ENCODE data around the gene IRF3.

IRF3 gene

DNA sequence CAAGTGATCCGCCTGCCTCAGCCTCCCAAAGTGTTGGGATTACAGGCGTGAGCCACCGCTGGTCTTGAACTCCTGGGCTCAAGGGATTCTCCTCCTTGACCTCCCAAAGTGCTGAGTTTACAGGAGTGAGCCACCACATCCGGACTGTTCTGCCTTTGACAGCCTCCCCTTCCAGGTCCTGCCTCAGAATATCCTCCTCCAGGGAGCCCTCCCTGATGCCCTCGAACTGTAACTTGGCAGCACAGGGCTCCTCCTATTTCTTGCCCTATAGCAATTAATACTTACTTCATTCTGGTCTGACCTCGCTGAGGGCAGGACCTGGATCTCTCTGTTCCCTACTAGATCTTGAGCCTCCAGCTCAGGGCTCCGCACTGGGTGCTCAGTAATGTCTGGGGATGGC is 31.2 kb upstream of the IRF3 start:
- TF ChIP-seq FOXP2 (optimal IDR thresholded peaks at IDR 0.05; ENCODE audit: borderline replicate concordance, extremely low read depth, extremely low read length, insufficient read depth) (no peak), TAF1 (IDR thresholded peaks at IDR 0.05; ENCODE audit: borderline replicate concordance, insufficient read depth, low read length) (no peak), POLR2AphosphoS5 (IDR thresholded peaks at IDR 0.05; ENCODE audit: low read depth, low read length) (no peak), SIN3A (IDR thresholded peaks at IDR 0.05; ENCODE audit: borderline replicate concordance, insufficient read depth, low read length) (no peak)
- TF ChIP-seq, protein P1, sequence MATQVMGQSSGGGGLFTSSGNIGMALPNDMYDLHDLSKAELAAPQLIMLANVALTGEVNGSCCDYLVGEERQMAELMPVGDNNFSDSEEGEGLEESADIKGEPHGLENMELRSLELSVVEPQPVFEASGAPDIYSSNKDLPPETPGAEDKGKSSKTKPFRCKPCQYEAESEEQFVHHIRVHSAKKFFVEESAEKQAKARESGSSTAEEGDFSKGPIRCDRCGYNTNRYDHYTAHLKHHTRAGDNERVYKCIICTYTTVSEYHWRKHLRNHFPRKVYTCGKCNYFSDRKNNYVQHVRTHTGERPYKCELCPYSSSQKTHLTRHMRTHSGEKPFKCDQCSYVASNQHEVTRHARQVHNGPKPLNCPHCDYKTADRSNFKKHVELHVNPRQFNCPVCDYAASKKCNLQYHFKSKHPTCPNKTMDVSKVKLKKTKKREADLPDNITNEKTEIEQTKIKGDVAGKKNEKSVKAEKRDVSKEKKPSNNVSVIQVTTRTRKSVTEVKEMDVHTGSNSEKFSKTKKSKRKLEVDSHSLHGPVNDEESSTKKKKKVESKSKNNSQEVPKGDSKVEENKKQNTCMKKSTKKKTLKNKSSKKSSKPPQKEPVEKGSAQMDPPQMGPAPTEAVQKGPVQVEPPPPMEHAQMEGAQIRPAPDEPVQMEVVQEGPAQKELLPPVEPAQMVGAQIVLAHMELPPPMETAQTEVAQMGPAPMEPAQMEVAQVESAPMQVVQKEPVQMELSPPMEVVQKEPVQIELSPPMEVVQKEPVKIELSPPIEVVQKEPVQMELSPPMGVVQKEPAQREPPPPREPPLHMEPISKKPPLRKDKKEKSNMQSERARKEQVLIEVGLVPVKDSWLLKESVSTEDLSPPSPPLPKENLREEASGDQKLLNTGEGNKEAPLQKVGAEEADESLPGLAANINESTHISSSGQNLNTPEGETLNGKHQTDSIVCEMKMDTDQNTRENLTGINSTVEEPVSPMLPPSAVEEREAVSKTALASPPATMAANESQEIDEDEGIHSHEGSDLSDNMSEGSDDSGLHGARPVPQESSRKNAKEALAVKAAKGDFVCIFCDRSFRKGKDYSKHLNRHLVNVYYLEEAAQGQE (IDR thresholded peaks at IDR 0.05; ENCODE audit: insufficient read depth in 1 of 2, low read depth in 2 of 2, low read length in 2 of 2) = no peak

DNA sequence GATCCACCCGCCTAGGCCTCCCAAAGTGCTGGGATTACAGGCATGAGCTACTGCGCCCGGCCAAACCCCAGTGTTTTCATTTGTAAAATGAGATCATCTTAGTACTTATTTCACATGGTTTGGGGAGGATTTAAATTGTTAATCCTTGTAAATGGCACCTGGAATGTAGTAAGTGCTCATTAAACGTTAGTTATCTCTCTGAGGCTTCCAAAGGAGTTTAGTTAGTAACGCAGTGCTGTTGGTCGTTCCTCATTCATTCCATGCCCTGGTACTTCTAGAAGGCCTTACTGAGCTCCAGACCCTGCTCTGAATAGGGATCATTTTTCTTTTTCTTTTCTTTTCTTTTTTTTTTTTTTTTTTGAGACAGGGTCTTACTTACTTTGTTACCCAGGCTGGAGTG is 30.5 kb upstream of the IRF3 start:
- TF ChIP-seq POLR2AphosphoS5 (IDR thresholded peaks at IDR 0.05; ENCODE audit: low read depth, low read length) (no peak), FOXP2 (optimal IDR thresholded peaks at IDR 0.05; ENCODE audit: borderline replicate concordance, extremely low read depth, extremely low read length, insufficient read depth) (no peak), TAF1 (IDR thresholded peaks at IDR 0.05; ENCODE audit: borderline replicate concordance, insufficient read depth, low read length) (no peak), SIN3A (IDR thresholded peaks at IDR 0.05; ENCODE audit: borderline replicate concordance, insufficient read depth, low read length) (no peak)
- TF ChIP-seq, protein P1 (IDR thresholded peaks at IDR 0.05; ENCODE audit: insufficient read depth in 1 of 2, low read depth in 2 of 2, low read length in 2 of 2) = no peak

DNA sequence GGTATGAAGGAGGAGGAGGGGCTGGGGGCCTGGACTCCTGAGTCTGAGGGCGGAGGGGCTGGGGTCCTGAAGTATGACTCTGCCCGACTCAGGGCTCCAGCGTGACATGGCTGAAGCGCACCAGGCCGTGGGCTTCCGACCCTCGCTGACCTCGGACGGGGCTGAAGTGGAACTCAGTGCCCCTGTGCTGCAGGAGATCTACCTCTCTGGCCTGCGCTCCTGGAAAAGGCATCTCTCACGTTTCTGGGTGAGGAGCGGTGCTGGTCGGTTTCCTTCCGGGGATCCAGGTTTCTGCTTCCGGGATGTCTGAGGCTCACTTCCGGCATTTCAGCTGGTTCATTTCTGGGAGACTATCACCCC is 26.5 kb upstream of the IRF3 start:
- TF ChIP-seq FOXP2 (optimal IDR thresholded peaks at IDR 0.05; ENCODE audit: borderline replicate concordance, extremely low read depth, extremely low read length, insufficient read depth) = no peak
- TF ChIP-seq, protein P1 (IDR thresholded peaks at IDR 0.05; ENCODE audit: insufficient read depth in 1 of 2, low read depth in 2 of 2, low read length in 2 of 2) = no peak
- no peak for TF ChIP-seq TAF1 (IDR thresholded peaks at IDR 0.05; ENCODE audit: borderline replicate concordance, insufficient read depth, low read length)
- TF ChIP-seq SIN3A (IDR thresholded peaks at IDR 0.05; ENCODE audit: borderline replicate concordance, insufficient read depth, low read length) = no peak
- TF ChIP-seq POLR2AphosphoS5 (IDR thresholded peaks at IDR 0.05; ENCODE audit: low read depth, low read length) = no peak

DNA sequence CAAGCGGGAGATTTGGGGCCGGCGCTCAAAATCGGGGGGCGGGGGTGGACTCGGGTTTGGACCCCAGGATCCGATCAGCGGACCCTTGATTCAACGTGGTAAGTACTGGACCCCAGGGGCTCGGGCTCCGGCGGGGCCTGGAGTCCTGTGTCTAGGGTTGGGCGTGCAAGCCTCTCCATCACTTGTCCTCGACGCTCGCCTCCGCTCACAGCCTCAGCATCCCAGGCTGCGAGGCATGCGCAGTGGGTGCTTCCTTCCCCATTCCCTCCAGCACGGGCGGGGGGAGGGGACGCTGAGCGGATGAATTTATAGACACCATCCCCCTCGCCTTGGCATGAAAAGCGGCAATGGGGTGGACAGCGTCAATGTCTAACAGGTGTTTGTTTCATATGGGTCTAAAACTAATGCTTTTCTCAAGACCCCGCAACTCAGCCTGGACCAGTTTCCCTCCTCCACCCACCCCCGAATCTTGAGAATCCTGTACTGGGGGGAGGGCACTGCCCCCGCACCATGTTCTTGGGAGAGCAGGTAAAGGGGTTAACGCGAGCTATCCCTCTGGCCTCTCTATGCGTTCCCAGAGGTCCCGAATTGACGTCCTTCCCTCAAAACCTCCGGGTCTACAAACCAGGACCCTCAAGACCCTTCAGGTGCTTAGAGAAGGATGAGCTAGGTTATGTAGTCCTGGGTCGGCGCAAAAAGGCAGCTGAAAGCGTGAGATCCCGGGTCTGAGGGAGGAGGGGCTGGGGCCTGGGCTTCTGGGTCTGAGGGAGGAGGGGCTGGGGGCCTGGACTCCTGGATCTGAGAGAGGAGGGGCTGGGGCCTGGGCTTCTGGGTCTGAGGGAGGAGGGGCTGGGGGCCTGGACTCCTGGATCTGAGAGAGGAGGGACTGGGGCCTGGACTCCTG is 25.8 kb upstream of the IRF3 start:
- TF ChIP-seq FOXP2 (optimal IDR thresholded peaks at IDR 0.05; ENCODE audit: borderline replicate concordance, extremely low read depth, extremely low read length, insufficient read depth) (no peak), POLR2AphosphoS5 (IDR thresholded peaks at IDR 0.05; ENCODE audit: low read depth, low read length) (no peak), SIN3A (IDR thresholded peaks at IDR 0.05; ENCODE audit: borderline replicate concordance, insufficient read depth, low read length) (no peak)

DNA sequence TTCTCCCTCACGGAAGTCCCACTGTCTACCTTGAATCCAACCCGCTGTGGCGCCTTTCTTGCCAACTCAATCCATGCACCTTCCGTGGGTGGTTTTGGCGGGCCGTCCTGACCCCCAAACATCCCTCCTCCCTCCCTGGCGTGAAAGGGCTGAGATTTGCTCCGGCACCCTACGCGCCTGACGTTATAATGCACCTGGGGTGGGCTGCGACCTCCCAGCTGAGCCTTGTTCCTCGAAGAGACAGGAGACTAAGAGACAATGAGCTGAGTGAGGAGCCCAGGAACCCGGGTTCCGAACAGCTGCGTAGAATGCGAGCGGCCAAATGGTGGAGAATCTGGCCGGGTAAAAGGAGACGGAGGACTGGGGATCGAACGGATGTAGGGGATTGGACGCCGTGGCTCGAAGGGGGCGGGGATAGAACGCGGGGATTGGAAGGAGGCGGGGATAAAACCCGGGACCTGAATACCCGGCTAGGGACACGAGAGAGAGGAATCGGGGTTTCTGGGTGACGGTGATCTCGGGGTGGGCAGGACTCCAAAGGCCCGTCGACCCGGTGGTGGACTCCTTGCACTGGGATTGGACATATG is 25.1 kb upstream of the IRF3 start, which contains the start of gene CPT1C:
CPT1C (plus strand) TSS at position 461 of the 587 bp plus-strand sequence. CDS start 1,137 bp downstream, outside the sequence.
- TF ChIP-seq FOXP2 (optimal IDR thresholded peaks at IDR 0.05; ENCODE audit: borderline replicate concordance, extremely low read depth, extremely low read length, insufficient read depth) (no peak), POLR2AphosphoS5 (IDR thresholded peaks at IDR 0.05; ENCODE audit: low read depth, low read length) (no peak), SIN3A (IDR thresholded peaks at IDR 0.05; ENCODE audit: borderline replicate concordance, insufficient read depth, low read length) (no peak), TAF1 (IDR thresholded peaks at IDR 0.05; ENCODE audit: borderline replicate concordance, insufficient read depth, low read length) (no peak)
- TF ChIP-seq, protein P1 (IDR thresholded peaks at IDR 0.05; ENCODE audit: insufficient read depth in 1 of 2, low read depth in 2 of 2, low read length in 2 of 2) = no peak
